ENCODE results near the gene DUSP21.
"Not testable (repeated sequence)": the region's sequence is repeated elsewhere in the genome, so short reads cannot be mapped to it uniquely, and the experiment has no call there.

Gene DUSP21

DNA sequence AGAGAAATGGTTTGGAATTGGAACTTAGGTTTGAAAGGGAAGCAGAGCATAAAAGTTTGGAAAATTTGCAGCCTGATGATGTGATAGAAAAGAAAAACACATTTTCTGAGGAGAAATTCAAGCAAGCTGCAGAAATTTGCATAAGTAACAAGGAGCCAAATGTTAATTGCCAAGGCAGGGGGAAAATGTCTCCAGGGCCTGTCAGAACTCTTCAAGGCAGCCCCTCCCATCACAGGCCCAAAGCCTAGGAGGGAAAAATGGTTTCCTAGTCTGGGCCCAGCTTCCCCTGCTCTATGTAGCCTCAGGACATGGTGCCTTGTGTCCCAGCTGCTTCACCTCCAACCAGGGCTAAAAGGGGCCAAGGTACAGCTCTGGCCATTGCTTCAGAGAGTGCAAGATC lies 21.2 kb upstream of the DUSP21 start:
- H3K4me3 ChIP-seq (ENCODE audit: low read depth, low read length, poor library complexity, severe bottlenecking) = no peak overlapping the region
- no peaks in the 10 kb centered on the region for H3K4me1 ChIP-seq (ENCODE audit: insufficient read depth, low read length, severe bottlenecking)
- H3K36me3 ChIP-seq (ENCODE audit: insufficient read depth, low read length) = no peaks in the 10 kb centered on the region
- no peak overlapping the region for H3K9ac ChIP-seq (ENCODE audit: low read length)
- no peaks in the 10 kb centered on the region for H4K20me1 ChIP-seq (ENCODE audit: insufficient read depth, low read length)
- TF ChIP-seq EZH2 (IDR thresholded peaks at IDR 0.05; ENCODE audit: borderline replicate concordance, low read length) = no peak
- TF ChIP-seq, protein P1, sequence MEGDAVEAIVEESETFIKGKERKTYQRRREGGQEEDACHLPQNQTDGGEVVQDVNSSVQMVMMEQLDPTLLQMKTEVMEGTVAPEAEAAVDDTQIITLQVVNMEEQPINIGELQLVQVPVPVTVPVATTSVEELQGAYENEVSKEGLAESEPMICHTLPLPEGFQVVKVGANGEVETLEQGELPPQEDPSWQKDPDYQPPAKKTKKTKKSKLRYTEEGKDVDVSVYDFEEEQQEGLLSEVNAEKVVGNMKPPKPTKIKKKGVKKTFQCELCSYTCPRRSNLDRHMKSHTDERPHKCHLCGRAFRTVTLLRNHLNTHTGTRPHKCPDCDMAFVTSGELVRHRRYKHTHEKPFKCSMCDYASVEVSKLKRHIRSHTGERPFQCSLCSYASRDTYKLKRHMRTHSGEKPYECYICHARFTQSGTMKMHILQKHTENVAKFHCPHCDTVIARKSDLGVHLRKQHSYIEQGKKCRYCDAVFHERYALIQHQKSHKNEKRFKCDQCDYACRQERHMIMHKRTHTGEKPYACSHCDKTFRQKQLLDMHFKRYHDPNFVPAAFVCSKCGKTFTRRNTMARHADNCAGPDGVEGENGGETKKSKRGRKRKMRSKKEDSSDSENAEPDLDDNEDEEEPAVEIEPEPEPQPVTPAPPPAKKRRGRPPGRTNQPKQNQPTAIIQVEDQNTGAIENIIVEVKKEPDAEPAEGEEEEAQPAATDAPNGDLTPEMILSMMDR (IDR thresholded peaks at IDR 0.05; ENCODE audit: low read length) = no peak
- no peaks in the 10 kb centered on the region for H3K79me2 ChIP-seq (ENCODE audit: insufficient read depth, low read length)
- no peak overlapping the region for H2AFZ ChIP-seq (ENCODE audit: low read length)
- H3F3A ChIP-seq (ENCODE audit: insufficient read depth, low read length) = no peaks in the 10 kb centered on the region
- no peaks in the 10 kb centered on the region for H3K9me3 ChIP-seq (ENCODE audit: low read length)
- H3K4me2 ChIP-seq (ENCODE audit: low read length) = no peak overlapping the region
- H3K9me2 ChIP-seq (ENCODE audit: low read depth, low read length) = no peaks in the 10 kb centered on the region
- H3K27ac ChIP-seq (ENCODE audit: low read depth, low read length, poor library complexity, severe bottlenecking) = no peak overlapping the region
- H3K27me3 ChIP-seq (ENCODE audit: insufficient read depth, low read length) = no peaks in the 10 kb centered on the region

DNA sequence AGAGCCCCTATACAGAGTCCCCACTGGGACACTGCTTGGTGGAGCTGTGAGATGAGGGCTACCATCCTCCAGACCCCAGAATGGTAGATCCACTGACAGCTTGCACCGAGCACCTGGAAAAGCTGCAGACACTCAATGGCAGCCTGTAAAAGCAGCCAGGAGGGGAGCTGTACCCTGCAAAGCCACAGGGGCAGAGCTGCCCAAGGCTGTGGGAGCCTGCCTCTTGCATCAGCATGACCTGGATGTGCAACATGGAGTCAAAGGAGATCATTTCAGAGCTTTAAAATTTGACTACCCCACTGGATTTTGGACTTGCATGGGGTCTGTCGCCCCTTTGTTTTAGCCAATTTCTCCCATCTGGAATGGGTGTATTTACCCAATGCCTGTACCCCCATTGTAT lies 20.6 kb upstream of the DUSP21 start:
- H3K9me3 ChIP-seq (ENCODE audit: low read length); H3K27me3 ChIP-seq (ENCODE audit: insufficient read depth, low read length); H3K9me2 ChIP-seq (ENCODE audit: low read depth, low read length); H3K9ac ChIP-seq (ENCODE audit: low read length); H3F3A ChIP-seq (ENCODE audit: insufficient read depth, low read length); H2AFZ ChIP-seq (ENCODE audit: low read length); H3K4me2 ChIP-seq (ENCODE audit: low read length); H4K20me1 ChIP-seq (ENCODE audit: insufficient read depth, low read length); H3K27ac ChIP-seq (ENCODE audit: low read depth, low read length, poor library complexity, severe bottlenecking); H3K36me3 ChIP-seq (ENCODE audit: insufficient read depth, low read length); H3K4me3 ChIP-seq (ENCODE audit: low read depth, low read length, poor library complexity, severe bottlenecking); H3K79me2 ChIP-seq (ENCODE audit: insufficient read depth, low read length); H3K4me1 ChIP-seq (ENCODE audit: insufficient read depth, low read length, severe bottlenecking): not testable (repeated sequence)

GRCh38 chrX:44828008-44828605 lies 15.7 kb upstream of the DUSP21 start:
- Histone ChIP-seq H3K9ac (ENCODE audit: low read length) (no peak overlapping the region), H3K9me3 (ENCODE audit: low read length) (no peaks in the 10 kb centered on the region), H3K4me1 (ENCODE audit: insufficient read depth, low read length, severe bottlenecking) (no peaks in the 10 kb centered on the region), H3K27ac (ENCODE audit: low read depth, low read length, poor library complexity, severe bottlenecking) (no peak overlapping the region), H2AFZ (ENCODE audit: low read length) (no peak overlapping the region), H3K4me3 (ENCODE audit: low read depth, low read length, poor library complexity, severe bottlenecking) (no peak overlapping the region), H3K36me3 (ENCODE audit: insufficient read depth, low read length) (no peaks in the 10 kb centered on the region), H3K4me2 (ENCODE audit: low read length) (no peak overlapping the region), H4K20me1 (ENCODE audit: insufficient read depth, low read length) (no peaks in the 10 kb centered on the region), H3K79me2 (ENCODE audit: insufficient read depth, low read length) (no peaks in the 10 kb centered on the region), H3K9me2 (ENCODE audit: low read depth, low read length) (no peaks in the 10 kb centered on the region), H3K27me3 (ENCODE audit: insufficient read depth, low read length) (no peaks in the 10 kb centered on the region), H3F3A (ENCODE audit: insufficient read depth, low read length) (no peaks in the 10 kb centered on the region)
- TF ChIP-seq, protein P1 (IDR thresholded peaks at IDR 0.05; ENCODE audit: low read length) = no peak
- TF ChIP-seq EZH2 (IDR thresholded peaks at IDR 0.05; ENCODE audit: borderline replicate concordance, low read length) = no peak

DNA sequence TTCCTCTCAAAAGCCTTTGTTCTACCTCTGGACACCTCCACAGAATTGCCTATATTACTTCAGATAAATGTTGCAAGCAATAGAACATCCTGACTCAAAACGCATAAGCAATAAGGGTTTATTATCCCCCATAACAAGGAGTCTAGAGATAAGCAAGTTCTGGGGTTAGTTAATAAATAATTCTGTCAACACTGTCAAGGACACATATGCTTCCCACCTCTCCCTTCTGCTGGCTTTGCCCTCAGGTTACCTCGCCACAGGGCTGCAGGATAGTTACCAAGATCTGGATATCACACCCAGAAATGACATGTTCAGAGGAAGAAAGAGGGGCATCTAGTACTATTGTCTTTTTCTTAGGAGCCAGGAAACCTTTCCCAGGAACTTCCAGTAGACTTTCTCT lies 14.0 kb upstream of the DUSP21 start:
- Histone ChIP-seq H3K4me1 (ENCODE audit: insufficient read depth, low read length, severe bottlenecking) (no peaks in the 10 kb centered on the region), H3K36me3 (ENCODE audit: insufficient read depth, low read length) (no peaks in the 10 kb centered on the region), H3F3A (ENCODE audit: insufficient read depth, low read length) (no peaks in the 10 kb centered on the region), H3K27me3 (ENCODE audit: insufficient read depth, low read length) (no peaks in the 10 kb centered on the region), H3K4me2 (ENCODE audit: low read length) (no peak overlapping the region), H3K4me3 (ENCODE audit: low read depth, low read length, poor library complexity, severe bottlenecking) (no peak overlapping the region), H4K20me1 (ENCODE audit: insufficient read depth, low read length) (no peaks in the 10 kb centered on the region), H3K27ac (ENCODE audit: low read depth, low read length, poor library complexity, severe bottlenecking) (no peak overlapping the region), H3K9me2 (ENCODE audit: low read depth, low read length) (no peaks in the 10 kb centered on the region), H2AFZ (ENCODE audit: low read length) (no peak overlapping the region), H3K79me2 (ENCODE audit: insufficient read depth, low read length) (no peaks in the 10 kb centered on the region), H3K9ac (ENCODE audit: low read length) (no peak overlapping the region), H3K9me3 (ENCODE audit: low read length) (no peaks in the 10 kb centered on the region)
- no peak for TF ChIP-seq EZH2 (IDR thresholded peaks at IDR 0.05; ENCODE audit: borderline replicate concordance, low read length)
- TF ChIP-seq, protein P1 (IDR thresholded peaks at IDR 0.05; ENCODE audit: low read length) = no peak

All from OCI-LY1 (cell line).